B cell (primary cell): ENCODE measurements around the gene GRIK2. TPM values are rescaled to one million over a fixed set of nuclear protein-coding genes. Genes with fewer than 3 reads are reported as not detected.

Experiments used
- ATAC-seq: fragments of 200-7000 bp; cut with Tn5 transposase; one replicate; pipeline ENCODE4 v1.10.0; 2021; ENCODE audit warnings: low read depth, mild to moderate bottlenecking, moderate number of reproducible peaks, moderate library complexity
- CTCF ChIA-PET: fragments of 350-600 bp; sonication (Branson Sonifier 250); formaldehyde crosslinking; loops from one replicate; lab custom pipeline; 2021; ENCODE audit warnings: antibody characterized with exemption, inconsistent platforms; lab: Charles Lee
- POLR2A ChIA-PET: fragments of 350-600 bp; sonication (Branson Sonifier 250); formaldehyde crosslinking; loops from one replicate; lab custom pipeline; 2021; ENCODE audit warnings: antibody characterized with exemption; lab: Charles Lee
- DNase-seq: peaks from one replicate; pipeline ENCODE4 v3.0.0; 2013
- H2AFZ ChIP-seq: 2 replicates; pipeline ENCODE4 v1.6.1; 2012; ENCODE audit warnings: mild to moderate bottlenecking, low read depth, low read length; ENCODE audit not compliant: insufficient read depth, poor library complexity, severe bottlenecking
- H3K27ac ChIP-seq, 2 donors: 1 replicate in 1 of 2; 2 replicates in 1 of 2; pipeline ENCODE4 v1.5.1; 2012 to 2013; ENCODE audit warnings: low read length in 2 of 2, mild to moderate bottlenecking in 2 of 2, moderate library complexity in 1 of 2
- H3K27me3 ChIP-seq, 4 experiments: fragments of 200-600 bp in 1 of 4; sonication (generic) in 1 of 4; replicated peaks in 1 of 4; 1 replicate in 2 of 4; 2 replicates in 2 of 4; pipeline versions ENCODE4 v1.6.1 to v1.7.0; 2013 to 2016; ENCODE audit warnings: low read length in 3 of 4, mild to moderate bottlenecking in 2 of 4, mixed read lengths in 1 of 4, moderate library complexity in 1 of 4; ENCODE audit not compliant: insufficient read depth in 4 of 4, control insufficient read depth in 3 of 4; ENCODE audit errors: control extremely low read depth in 1 of 4
- H3K36me3 ChIP-seq, 2 experiments: replicated peaks in 1 of 2; 1 replicate in 1 of 2; 2 replicates in 1 of 2; pipeline versions ENCODE4 v1.6.1 to v1.7.1; 2013; ENCODE audit warnings: low read length in 1 of 2; ENCODE audit not compliant: insufficient read depth in 2 of 2, control insufficient read depth in 1 of 2; ENCODE audit errors: control extremely low read depth in 1 of 2, extremely low read depth in 1 of 2
- H3K4me1 ChIP-seq, 2 donors: fragments of 200-600 bp in 1 of 2; sonication (generic) in 1 of 2; 1 replicate in 1 of 2; 2 replicates in 1 of 2; pipeline versions ENCODE4 v1.5.1 to v1.6.1; 2013 to 2017; ENCODE audit warnings: low read length in 2 of 2; ENCODE audit not compliant: control insufficient read depth in 2 of 2, insufficient read depth in 2 of 2
- H3K4me2 ChIP-seq: replicated peaks from 2 replicates; pipeline ENCODE3; 2012; ENCODE audit warnings: mild to moderate bottlenecking, low read depth, low read length; ENCODE audit not compliant: poor library complexity, severe bottlenecking
- H3K4me3 ChIP-seq, 5 experiments: fragments of 200-600 bp in 1 of 5; sonication (generic) in 1 of 5; 1 replicate in 3 of 5; 2 replicates in 2 of 5; pipeline versions ENCODE4 v1.5.1 to v1.7.0; 2011 to 2016; ENCODE audit warnings: low read length in 4 of 5, mild to moderate bottlenecking in 4 of 5, low read depth in 2 of 5, control low read depth in 1 of 5, moderate library complexity in 1 of 5; ENCODE audit not compliant: insufficient read depth in 1 of 5; ENCODE audit errors: control extremely low read depth in 1 of 5, extremely low read depth in 1 of 5
- H3K79me2 ChIP-seq: fragments of 200-600 bp; sonication (generic); one replicate; pipeline ENCODE4 v1.6.0; 2016; ENCODE audit warnings: low read length; ENCODE audit not compliant: control insufficient read depth, insufficient read depth
- H3K9ac ChIP-seq: fragments of 200-600 bp; sonication (generic); 2 replicates; pipeline ENCODE4 v1.6.1; 2017; ENCODE audit warnings: mild to moderate bottlenecking, low read length, moderate library complexity
- H3K9me3 ChIP-seq, 3 donors: one replicate each; pipeline versions ENCODE4 v1.6.1 to v1.7.1; 2013; ENCODE audit warnings: low read length in 2 of 3; ENCODE audit not compliant: control insufficient read depth in 2 of 3, insufficient read depth in 1 of 3; ENCODE audit errors: control extremely low read depth in 1 of 3
- H4K20me1 ChIP-seq: 2 replicates; pipeline ENCODE4 v1.6.0; 2012; ENCODE audit warnings: mild to moderate bottlenecking, low read length; ENCODE audit not compliant: insufficient read depth, control insufficient read depth, poor library complexity, severe bottlenecking
- H3K27ac Mint-ChIP-seq: one replicate; pipeline ENCODE4 v1.8.0; 2021; ENCODE audit warnings: mixed read lengths
- H3K27me3 Mint-ChIP-seq: one replicate; pipeline ENCODE4 v1.8.0; 2021; ENCODE audit warnings: mixed read lengths
- H3K4me1 Mint-ChIP-seq: one replicate; pipeline ENCODE4 v1.8.0; 2021; ENCODE audit warnings: mixed read lengths
- H3K4me3 Mint-ChIP-seq: one replicate; pipeline ENCODE4 v1.8.0; 2021; ENCODE audit warnings: mixed read lengths
- H3K9me3 Mint-ChIP-seq: one replicate; pipeline ENCODE4 v1.8.0; 2022; ENCODE audit warnings: mixed read lengths; ENCODE audit not compliant: insufficient read depth
- CTCF ChIP-seq: fragments of 200-600 bp; IDR thresholded peaks from one replicate; pipeline ENCODE4 v1.8.0; 2022; ENCODE audit warnings: antibody characterized with exemption, mild to moderate bottlenecking
- EZH2 ChIP-seq: IDR thresholded peaks from 2 replicates; pipeline ENCODE4 v1.6.1; 2012; ENCODE audit warnings: borderline replicate concordance, low read depth, mild to moderate bottlenecking, moderate library complexity, low read length; ENCODE audit not compliant: insufficient read depth, poor library complexity, severe bottlenecking
- WGBS: methylation state at CpG from one replicate; pipeline ENCODE4 v1.1.5; 2013; ENCODE audit warnings: missing lambda C conversion rate; ENCODE audit not compliant: insufficient coverage; 5-methylcytosine and 5-hydroxymethylcytosine counted together
- intact Hi-C: fragments of 100-400 bp; cut with micrococcal nuclease; formaldehyde crosslinking; loops from one replicate; pipeline ENCODE4 v1.10.0; 2022
- polyA plus RNA-seq: library from polyadenylated mRNA; depleted of rRNA; stranded (reverse); fragments of >200 nt; gene quantifications from 2 replicates; pipeline ENCODE4 v1.2.3, GENCODE V29; 2012
- total RNA-seq, 2 donors: library from RNA; stranded (reverse); fragments of 120-200 nt in 1 of 2; gene quantifications; 1 replicate in 1 of 2; 2 replicates in 1 of 2; pipeline versions ENCODE4 v1.2.3 to v1.2.4, GENCODE V29; 2013 to 2022

GRIK2 gene
- total and polyA plus RNA-seq, 2 donors (not counting 1 experiment from before 2014, with no cell fraction given) = not detected

- Histone ChIP-seq H3K36me3 (no peaks in the 10 kb centered on the region), H3K4me2 (no peak overlapping the region), H3K27ac (no peak overlapping the region), H3K9ac (no peak overlapping the region), H3K4me1 (no peaks in the 10 kb centered on the region), H3K27me3 (no peaks in the 10 kb centered on the region), H2AFZ (no peak overlapping the region), H3K4me3 (no peak overlapping the region), H4K20me1 (no peaks in the 10 kb centered on the region), H3K9me3 (no peaks in the 10 kb centered on the region), H3K79me2 (no peaks in the 10 kb centered on the region)
- no peak overlapping the region for H3K4me3 Mint-ChIP-seq
- ATAC-seq = no peak
- intact Hi-C loops = no loop called here
- H3K9me3 Mint-ChIP-seq = peaks cover 2% of the 10 kb centered on the region
- no peak for DNase-seq
- H3K27me3 Mint-ChIP-seq = no peaks in the 10 kb centered on the region
- ChIA-PET CTCF (no interaction called here), POLR2A (no interaction called here)
- TF ChIP-seq CTCF (no peak), EZH2 (no peak)
- H3K4me1 Mint-ChIP-seq = no peaks in the 10 kb centered on the region
- no peak overlapping the region for H3K27ac Mint-ChIP-seq
Measured at GRCh38 chr6:101516578-101516977, 123.1 kb downstream of the GRIK2 start.

GRCh38 chr6:101517632-101518031, 124.1 kb downstream of the GRIK2 start:
- WGBS = no CpG with 5 or more reads among the region's 1 CpG
- intact Hi-C loops = no loop called here
- Histone ChIP-seq H3K79me2 (no peaks in the 10 kb centered on the region), H3K4me2 (no peak overlapping the region), H3K27ac (no peak overlapping the region), H3K27me3 (no peaks in the 10 kb centered on the region), H3K9me3 (no peaks in the 10 kb centered on the region), H3K4me1 (no peaks in the 10 kb centered on the region), H3K36me3 (no peaks in the 10 kb centered on the region), H2AFZ (no peak overlapping the region), H3K4me3 (no peak overlapping the region), H4K20me1 (no peaks in the 10 kb centered on the region), H3K9ac (no peak overlapping the region)
- ATAC-seq (no peak), DNase-seq (no peak)
- ChIA-PET POLR2A (no interaction called here), CTCF (no interaction called here)
- peaks cover 2% of the 10 kb centered on the region for H3K9me3 Mint-ChIP-seq
- H3K4me1 Mint-ChIP-seq = no peaks in the 10 kb centered on the region
- no peak overlapping the region for H3K4me3 Mint-ChIP-seq
- no peaks in the 10 kb centered on the region for H3K27me3 Mint-ChIP-seq
- H3K27ac Mint-ChIP-seq = no peak overlapping the region
- TF ChIP-seq CTCF (no peak), EZH2 (no peak)
